ENCODE data around the gene SDK1.

The SDK1 gene

DNA sequence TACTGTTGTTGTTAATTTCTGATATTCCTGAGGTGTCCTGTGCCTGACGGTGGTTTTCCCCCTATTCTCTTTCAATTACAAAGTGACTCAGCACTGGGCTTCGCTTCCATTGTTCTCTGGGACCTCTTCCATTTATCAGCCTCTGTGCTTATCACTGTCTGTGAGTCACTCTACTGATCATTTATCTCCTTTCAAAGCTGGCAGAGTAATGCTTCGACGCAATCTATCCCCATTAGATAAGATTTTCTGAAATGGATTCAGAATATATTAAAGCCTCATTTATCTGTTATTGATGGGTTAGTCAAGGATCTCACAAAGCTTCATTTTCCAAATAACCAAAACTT lies 679.2 kb downstream of the SDK1 start:
- TF ChIP-seq, protein P1, sequence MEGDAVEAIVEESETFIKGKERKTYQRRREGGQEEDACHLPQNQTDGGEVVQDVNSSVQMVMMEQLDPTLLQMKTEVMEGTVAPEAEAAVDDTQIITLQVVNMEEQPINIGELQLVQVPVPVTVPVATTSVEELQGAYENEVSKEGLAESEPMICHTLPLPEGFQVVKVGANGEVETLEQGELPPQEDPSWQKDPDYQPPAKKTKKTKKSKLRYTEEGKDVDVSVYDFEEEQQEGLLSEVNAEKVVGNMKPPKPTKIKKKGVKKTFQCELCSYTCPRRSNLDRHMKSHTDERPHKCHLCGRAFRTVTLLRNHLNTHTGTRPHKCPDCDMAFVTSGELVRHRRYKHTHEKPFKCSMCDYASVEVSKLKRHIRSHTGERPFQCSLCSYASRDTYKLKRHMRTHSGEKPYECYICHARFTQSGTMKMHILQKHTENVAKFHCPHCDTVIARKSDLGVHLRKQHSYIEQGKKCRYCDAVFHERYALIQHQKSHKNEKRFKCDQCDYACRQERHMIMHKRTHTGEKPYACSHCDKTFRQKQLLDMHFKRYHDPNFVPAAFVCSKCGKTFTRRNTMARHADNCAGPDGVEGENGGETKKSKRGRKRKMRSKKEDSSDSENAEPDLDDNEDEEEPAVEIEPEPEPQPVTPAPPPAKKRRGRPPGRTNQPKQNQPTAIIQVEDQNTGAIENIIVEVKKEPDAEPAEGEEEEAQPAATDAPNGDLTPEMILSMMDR (IDR thresholded peaks at IDR 0.05): no peak
- no peak overlapping the region for H3K27ac ChIP-seq
- DNase-seq (ENCODE audit: low spot score): no peak
- no peak overlapping the region for H3K4me3 ChIP-seq

DNA sequence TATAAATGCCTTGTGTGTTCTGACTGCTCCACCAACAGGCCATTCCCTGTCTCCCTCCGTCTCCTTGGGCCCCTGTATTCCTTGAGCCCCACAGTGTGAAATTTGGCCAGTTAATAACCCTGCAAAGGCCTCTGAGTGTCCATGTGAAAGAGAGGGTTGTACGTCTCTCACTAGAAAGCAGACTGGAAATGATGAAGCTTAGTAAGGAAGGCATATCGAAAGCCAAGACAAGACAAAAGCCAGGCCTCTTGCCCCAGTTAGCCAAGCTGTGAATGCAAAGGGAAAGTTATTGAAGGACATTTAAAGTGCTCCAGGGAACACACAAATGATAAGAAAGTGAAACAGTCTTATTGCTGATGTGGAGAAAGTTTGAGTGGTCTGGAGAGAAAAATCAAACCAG lies 680.2 kb downstream of the SDK1 start:
- Histone ChIP-seq H3K27ac (no peak overlapping the region), H3K4me3 (no peak overlapping the region)
- no peak for DNase-seq (ENCODE audit: low spot score)
- TF ChIP-seq, protein P1 (IDR thresholded peaks at IDR 0.05): no peak

DNA sequence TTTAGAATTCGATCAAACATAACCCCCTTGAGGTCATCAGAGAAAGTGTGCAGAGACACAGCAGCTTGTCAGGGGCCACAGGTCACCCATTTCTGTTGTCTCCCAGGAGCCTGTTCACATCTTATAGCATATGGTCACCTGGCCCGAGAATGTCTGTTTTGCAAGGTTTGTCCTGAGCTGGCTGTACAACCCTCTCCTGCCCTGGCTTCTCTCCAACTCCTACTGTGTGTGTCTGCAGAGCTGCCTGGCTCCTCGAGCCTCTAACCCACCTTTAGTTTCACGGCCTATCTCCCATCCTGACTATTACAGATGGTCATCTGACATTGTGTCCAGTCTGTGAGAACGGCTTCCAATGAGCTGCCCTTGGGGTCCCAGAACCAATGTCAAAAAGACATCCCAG lies 683.4 kb downstream of the SDK1 start:
- H3K27ac ChIP-seq: no peak overlapping the region
- no peak for DNase-seq (ENCODE audit: low spot score)
- H3K4me3 ChIP-seq: no peak overlapping the region
- TF ChIP-seq, protein P1 (IDR thresholded peaks at IDR 0.05): no peak

DNA sequence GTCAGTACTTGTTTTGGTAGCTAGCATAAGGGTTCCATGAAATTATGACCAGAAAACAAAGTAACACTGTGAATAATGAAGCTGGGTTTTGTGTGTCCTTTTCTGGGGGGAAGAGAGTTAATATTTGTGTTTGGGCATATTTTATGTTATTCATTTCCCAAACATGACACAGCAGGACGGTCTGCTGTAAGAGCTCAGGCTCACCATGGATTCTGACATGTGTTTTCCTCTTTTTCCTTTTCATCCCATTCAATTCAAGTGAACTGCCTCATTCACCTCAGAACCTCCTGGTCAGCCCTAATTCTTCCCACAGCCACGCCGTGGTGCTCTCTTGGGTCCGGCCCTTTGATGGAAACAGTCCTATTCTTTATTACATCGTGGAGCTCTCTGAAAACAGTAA lies 685.9 kb downstream of the SDK1 start:
- TF ChIP-seq, protein P1 (IDR thresholded peaks at IDR 0.05): no peak
- DNase-seq (ENCODE audit: low spot score): no peak
- Histone ChIP-seq H3K4me3 (no peak overlapping the region), H3K27ac (no peak overlapping the region)

DNA sequence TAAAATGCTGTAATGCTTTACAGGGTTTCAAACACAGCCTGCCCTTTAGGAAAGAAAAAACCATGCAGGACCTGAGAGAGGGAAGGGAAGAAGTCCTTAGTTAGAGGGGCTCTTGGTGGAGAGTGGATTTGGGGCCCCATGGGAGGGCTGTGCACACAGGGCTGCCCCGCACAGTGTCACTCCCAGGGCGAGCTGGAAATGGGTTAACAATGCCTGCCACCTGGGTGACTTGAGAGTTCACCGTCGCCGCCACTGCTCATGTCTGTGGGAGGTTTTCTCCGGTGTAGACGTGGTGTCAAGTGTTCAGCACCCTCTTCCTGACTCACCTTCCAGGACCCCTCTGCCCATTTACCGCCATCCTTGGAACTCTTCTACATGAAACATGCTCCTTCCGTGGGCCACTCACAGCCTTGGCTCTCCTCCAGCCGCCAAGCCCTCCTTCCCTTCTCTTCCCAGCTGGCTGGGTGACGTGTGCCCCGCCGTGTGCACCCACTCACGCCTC lies 686.4 kb downstream of the SDK1 start:
- TF ChIP-seq, protein P1 (IDR thresholded peaks at IDR 0.05): no peak
- no peak overlapping the region for H3K4me3 ChIP-seq
- no peak overlapping the region for H3K27ac ChIP-seq
- no peak for DNase-seq (ENCODE audit: low spot score)

DNA sequence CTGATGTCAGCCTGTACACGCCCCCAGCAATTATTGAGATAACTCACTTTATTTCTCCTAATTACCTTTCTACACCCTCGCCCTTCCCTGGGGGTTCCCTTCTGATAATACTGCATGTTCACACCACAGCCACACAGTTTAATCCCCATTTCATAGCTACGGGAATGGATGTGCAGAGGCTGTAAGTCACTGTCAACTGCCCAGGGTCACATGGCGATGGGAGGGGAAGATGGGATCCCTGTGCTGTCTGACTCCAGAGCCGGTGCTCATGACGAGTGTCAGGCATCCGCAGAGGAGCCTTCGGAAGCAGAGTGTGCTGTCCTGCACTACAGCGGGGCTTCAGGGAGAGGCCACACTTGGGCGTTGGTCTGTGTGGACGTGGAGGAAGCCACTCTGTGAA lies 688.7 kb downstream of the SDK1 start:
- DNase-seq (ENCODE audit: low spot score): no peak
- Histone ChIP-seq H3K4me3 (no peak overlapping the region), H3K27ac (no peak overlapping the region)
- TF ChIP-seq, protein P1 (IDR thresholded peaks at IDR 0.05): no peak

DNA sequence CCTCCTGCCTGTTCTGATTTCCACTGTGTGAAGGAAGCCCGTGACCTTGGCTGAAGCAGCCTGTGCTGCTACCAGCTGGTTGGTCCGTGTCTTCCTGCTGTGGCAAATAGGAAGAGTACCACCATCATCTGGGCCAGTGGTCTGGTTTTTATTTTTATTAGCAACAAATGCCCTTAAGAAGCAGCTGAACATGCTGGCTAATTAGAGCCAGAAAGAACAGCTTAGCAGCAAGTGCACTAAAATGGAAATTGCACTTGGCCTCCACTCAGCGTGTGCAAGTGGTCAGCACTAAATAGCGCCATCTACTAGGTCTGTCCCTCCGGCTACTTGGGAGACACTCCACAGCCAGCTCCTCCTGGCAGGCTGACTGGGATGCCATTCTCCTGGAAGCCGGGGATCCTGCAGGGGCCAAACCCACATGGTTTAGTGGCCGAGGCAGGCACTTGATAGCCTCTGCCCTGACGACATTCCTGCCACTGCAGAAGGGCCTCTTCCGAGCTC lies 690.7 kb downstream of the SDK1 start:
- no peak for DNase-seq (ENCODE audit: low spot score)
- TF ChIP-seq, protein P1 (IDR thresholded peaks at IDR 0.05): no peak
- no peak overlapping the region for H3K4me3 ChIP-seq
- no peak overlapping the region for H3K27ac ChIP-seq
